Measurements from ENCODE around the gene WDR93.

The WDR93 gene

DNA sequence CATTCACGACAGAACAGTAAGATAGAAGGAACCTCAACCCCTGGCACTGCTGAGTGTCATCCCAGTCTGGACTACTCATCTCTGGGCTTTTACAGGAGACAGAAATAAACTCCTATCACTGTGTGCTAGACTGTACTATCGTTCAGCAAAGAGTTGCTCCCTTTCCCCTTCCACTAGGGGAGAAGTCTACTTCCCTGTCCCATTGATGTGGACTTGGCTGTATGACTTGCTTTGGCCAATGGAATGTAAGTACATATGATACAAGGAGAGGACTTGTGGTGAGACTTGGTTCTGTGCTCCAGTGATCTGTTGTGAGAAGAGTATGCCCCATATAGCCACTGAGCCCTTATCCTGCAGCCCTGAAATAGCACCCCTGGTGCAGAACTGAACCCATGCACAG, 30.1 kb upstream of the WDR93 start:
- no peak for DNase-seq (ENCODE audit: low read depth)
- H3K4me3 ChIP-seq (ENCODE audit: low read depth, low read length) = no peak overlapping the region

DNA sequence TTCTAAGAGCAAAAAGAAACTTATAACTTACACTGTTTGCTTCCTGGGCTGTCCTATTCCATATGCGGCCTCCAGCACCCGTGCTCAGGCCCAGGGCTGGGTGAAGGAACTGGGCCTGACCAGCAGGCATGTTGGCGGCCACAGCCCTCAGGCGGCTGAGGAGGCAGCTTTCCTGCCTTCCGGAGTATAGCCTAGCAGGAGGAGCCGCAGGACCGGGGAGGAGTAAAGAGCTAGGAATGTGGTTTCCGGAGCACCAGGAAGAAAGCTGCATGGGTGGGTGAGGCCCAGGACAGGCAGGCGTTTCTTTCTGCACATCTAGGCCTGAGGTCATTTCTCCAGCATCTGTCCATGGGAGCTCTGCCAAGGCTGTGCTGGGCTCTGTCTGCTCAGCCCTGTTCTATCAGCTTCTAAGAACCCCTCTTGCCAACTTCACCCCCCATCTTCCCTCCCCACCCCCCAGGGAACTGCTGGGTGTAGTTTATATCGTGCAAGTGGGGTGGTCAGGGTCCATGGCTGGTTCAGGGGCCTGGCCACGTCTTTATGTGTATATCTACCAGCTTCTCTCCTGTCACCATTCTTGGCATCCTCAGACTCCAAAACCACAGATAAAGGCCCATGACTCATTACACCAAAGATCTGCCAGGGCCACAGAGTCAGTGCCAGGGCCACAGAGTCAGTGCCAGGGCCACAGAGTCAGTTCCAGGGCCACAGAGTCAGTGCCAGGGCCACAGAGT, 27.6 kb upstream of the WDR93 start:
- peak; percentile 80 for DNase-seq (ENCODE audit: low read depth)
- H3K4me3 ChIP-seq (ENCODE audit: low read depth, low read length) = peak overlapping the region; percentile 30

- peak overlapping the region; percentile 40 for H3K4me3 ChIP-seq (ENCODE audit: low read depth, low read length)
- no peak for DNase-seq (ENCODE audit: low read depth)
Observed at GRCh38 chr15:89664441-89665350, 25.9 kb upstream of the WDR93 start.

GRCh38 chr15:89665449-89666181, 25.0 kb upstream of the WDR93 start:
- H3K4me3 ChIP-seq (ENCODE audit: low read depth, low read length) = peak overlapping the region; percentile 40
- DNase-seq (ENCODE audit: low read depth) = no peak

GRCh38 chr15:89666184-89666857, 24.3 kb upstream of the WDR93 start:
- peak overlapping the region; percentile 23 for H3K4me3 ChIP-seq (ENCODE audit: low read depth, low read length)
- no peak for DNase-seq (ENCODE audit: low read depth)

DNA sequence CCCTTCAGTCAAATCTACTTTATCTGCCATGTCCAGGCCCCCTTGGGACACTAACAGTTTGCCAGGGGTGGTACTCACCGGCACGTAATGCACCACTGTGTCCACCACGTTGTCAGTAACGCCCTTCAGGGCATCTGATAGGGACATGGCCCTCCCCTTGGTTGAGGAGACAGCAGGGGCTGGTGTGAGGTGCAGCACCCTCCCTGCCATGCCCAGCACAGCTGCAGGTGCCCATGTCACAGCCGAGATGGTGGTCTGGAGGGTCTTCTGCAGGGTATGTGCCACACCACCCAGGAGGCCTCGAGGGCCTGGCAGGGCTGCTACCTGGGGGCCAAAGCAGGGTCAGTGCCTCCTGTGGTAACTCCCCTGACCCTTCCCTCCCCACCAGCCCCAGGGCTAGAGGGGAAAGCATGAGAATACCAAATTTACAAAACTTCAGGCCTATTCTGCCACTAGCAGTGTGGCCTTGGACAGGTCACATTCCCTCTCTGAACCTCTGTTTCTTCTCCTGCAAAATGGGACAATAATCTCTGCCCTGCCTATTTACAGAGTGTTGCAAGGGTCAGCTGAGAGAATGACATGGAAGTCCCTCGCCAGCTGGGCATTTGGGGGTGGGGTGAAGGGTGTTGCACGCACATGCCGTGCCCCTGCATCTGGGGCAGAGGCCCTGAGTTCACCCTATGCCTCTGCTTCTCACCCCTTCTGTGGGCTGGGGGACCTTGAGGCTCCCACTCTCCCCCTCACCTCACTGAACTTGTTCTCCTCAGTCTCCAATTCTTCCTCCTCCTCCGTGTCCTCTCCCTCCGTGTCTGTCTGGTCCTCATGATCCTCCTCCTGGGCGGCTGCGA, 23.5 kb upstream of the WDR93 start:
- DNase-seq (ENCODE audit: low read depth) = no peak
- H3K4me3 ChIP-seq (ENCODE audit: low read depth, low read length) = no peak overlapping the region

DNA sequence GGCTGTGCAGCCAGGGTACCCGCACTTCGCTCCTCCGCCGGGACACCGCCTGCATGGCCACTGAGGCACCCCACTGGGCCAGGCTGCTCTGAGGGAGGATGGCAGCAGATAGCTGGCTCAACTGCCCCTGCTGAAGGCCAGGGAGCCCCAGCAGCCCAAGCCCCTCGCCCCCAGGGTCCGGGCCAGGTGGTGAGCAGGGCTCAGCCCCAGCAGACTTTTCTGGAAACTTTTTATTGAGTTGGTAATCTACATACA, 23.0 kb upstream of the WDR93 start:
- no peak for DNase-seq (ENCODE audit: low read depth)
- no peak overlapping the region for H3K4me3 ChIP-seq (ENCODE audit: low read depth, low read length)

GRCh38 chr15:89668171-89668570, 22.4 kb upstream of the WDR93 start:
- no peak for DNase-seq (ENCODE audit: low read depth)

DNA sequence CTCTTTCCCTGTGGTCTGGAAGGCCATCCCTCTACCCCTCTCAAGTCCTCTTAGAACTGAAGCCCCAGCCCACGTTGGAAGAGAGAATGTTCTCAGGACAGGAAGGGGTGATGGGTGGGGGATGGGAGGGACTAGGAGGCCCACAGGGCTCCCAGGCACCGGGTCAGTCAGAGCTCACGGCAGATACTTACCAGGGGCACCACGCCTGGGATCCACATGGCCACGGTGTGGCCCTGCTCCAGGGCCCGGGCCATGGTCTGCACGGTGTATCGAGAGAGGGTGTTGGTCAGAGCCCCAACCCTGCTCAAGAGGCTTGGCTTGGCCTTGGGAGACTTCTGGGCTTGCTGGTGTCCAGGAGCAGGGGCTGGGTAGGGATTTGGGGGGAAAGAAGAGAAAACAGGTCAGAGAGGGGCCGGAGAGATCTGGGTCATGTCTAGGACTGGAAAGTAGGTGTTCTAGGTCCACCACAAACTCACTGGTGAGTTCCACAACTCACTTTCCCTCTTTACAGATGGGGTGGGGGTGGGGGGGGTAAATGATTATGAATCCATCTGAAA, 21.2 kb upstream of the WDR93 start:
- DNase-seq (ENCODE audit: low read depth) = no peak
- no peak overlapping the region for H3K4me3 ChIP-seq (ENCODE audit: low read depth, low read length)

More at GRCh38 chr15:89668171-89668570, 22.4 kb upstream of the WDR93 start:
- no peak overlapping the region for H3K4me3 ChIP-seq (ENCODE audit: low read depth, low read length)

DNA sequence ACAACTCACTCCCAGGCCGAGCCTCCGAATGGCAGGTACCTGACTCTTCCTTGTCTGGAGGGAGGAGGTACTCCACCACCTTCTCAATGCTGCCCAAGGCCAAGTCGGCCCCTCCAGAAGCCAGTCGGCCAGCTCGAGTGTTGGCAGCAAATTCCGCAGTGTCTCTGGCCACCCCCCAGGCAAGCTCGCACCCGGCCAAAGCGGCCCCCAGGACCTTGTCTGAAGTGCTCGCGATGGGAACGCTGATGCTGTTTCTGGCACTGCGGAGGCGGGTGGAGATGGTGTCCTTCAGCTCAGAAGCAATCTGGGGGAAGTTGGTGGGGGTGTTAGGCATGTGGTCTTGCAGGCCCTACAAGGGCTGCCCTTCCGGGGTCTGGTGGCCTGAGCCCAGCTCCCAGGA, 20.7 kb upstream of the WDR93 start:
- H3K4me3 ChIP-seq (ENCODE audit: low read depth, low read length) = no peak overlapping the region
- no peak for DNase-seq (ENCODE audit: low read depth)

- H3K4me3 ChIP-seq (ENCODE audit: low read depth, low read length) = no peak overlapping the region
- no peak for DNase-seq (ENCODE audit: low read depth)
Observed at GRCh38 chr15:89670971-89671560, 19.5 kb upstream of the WDR93 start.

GRCh38 chr15:89671687-89672086, 18.9 kb upstream of the WDR93 start:
- no peak overlapping the region for H3K4me3 ChIP-seq (ENCODE audit: low read depth, low read length)
- DNase-seq (ENCODE audit: low read depth) = no peak

- no peak for DNase-seq (ENCODE audit: low read depth)
- no peak overlapping the region for H3K4me3 ChIP-seq (ENCODE audit: low read depth, low read length)
Observed at GRCh38 chr15:89672221-89673164, 18.1 kb upstream of the WDR93 start.

DNA sequence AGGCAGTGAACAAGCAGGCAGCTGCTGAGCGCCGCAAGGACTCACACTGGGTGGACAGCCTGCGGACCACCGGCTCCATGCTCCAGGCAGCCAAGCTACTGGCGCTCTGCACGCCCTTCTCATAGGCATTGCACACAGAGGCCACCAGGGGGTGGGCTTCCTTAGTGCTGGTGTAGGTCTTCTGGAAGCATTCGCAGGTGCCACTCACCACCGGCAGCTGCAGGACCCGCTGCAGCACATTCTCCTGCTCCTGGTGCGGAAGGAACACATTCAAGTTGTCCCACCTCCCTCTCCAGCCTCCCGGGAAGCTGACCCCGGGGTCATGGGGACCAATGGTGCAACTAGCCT, 17.5 kb upstream of the WDR93 start:
- no peak for DNase-seq (ENCODE audit: low read depth)
- H3K4me3 ChIP-seq (ENCODE audit: low read depth, low read length) = no peak overlapping the region

DNA sequence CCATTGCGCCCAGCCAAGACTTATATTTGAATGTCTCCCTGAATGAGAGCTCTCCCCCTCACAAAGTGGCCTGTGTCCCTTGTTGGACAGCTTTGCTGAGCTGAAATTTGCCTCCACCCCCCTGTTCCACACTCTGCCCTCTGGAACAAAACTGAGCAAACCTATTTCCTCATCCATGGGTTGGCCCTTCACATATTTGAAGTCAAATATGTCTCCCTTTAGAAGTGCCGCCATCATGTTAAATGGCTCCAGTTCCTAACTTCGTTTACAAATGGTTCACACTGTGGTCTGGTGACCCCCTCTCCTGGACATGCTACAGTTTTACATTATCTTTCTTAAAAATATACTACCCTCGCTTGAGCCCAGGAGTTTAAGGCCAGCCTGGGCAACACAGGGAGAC, 16.1 kb upstream of the WDR93 start:
- DNase-seq (ENCODE audit: low read depth) = no peak
- no peak overlapping the region for H3K4me3 ChIP-seq (ENCODE audit: low read depth, low read length)

- H3K4me3 ChIP-seq (ENCODE audit: low read depth, low read length) = no peak overlapping the region
- no peak for DNase-seq (ENCODE audit: low read depth)
Observed at GRCh38 chr15:89675606-89676005, 15.0 kb upstream of the WDR93 start.

DNA sequence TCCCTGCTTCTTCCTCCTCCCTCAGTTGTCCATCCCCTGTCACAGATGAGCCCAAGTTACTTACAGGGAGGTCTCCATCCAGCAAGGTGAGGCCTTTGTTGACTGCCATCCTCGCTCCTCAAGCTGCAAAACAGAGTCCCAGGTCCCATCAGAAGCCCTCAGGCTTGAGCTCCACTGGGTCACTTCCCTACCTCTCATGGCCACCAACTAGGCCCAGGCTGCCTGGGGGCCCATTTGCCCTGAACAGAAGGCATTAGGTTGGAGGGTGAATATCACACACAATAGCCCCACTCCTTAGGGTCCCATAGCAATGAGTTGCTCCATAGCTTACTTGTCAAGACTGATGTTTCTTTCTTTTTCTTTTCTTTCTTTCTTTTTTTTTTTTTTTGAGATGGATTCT, 13.2 kb upstream of the WDR93 start:
- H3K4me3 ChIP-seq (ENCODE audit: low read depth, low read length) = no peak overlapping the region
- no peak for DNase-seq (ENCODE audit: low read depth)

Measured in skeletal muscle cell (primary cell).